Smooth muscle cell of the brain vasculature (primary cell): ENCODE data around the gene CMIP.
A peak's percentile ranks its signal among the peaks of the same experiment; 100 is the strongest.
"Not testable (repeated sequence)": the region's sequence is repeated elsewhere in the genome, so short reads cannot be mapped to it uniquely, and the experiment has no call there.

ENCODE experiments used
- DNase-seq: peaks from one replicate; pipeline ENCODE4 v3.0.0-alpha.2; 2012; ENCODE audit warnings: low read depth, low spot score

CMIP gene

GRCh38 chr16:81716478-81717225 is 272.0 kb downstream of the CMIP start:
- no peak for DNase-seq

- DNase-seq, result no peak
Measured at GRCh38 chr16:81717662-81718189, 273.1 kb downstream of the CMIP start.

- DNase-seq, result no peak
Measured at GRCh38 chr16:81718637-81719036, 274.0 kb downstream of the CMIP start.

GRCh38 chr16:81719993-81720392 is 275.4 kb downstream of the CMIP start:
- no peak for DNase-seq

- DNase-seq, result no peak
Measured at GRCh38 chr16:81720973-81721906, 276.6 kb downstream of the CMIP start.

- DNase-seq, result no peak
Measured at GRCh38 chr16:81723098-81723723, 278.6 kb downstream of the CMIP start.

GRCh38 chr16:81728435-81728834 is 283.8 kb downstream of the CMIP start:
- DNase-seq, result no peak

GRCh38 chr16:81729451-81729850 is 284.8 kb downstream of the CMIP start:
- no peak for DNase-seq

- peak; percentile 65 for DNase-seq
Measured at GRCh38 chr16:81730090-81731051, 285.8 kb downstream of the CMIP start.

- no peak for DNase-seq
Measured at GRCh38 chr16:81731649-81732048, 287.0 kb downstream of the CMIP start.

- no peak for DNase-seq
Measured at GRCh38 chr16:81732699-81733098, 288.1 kb downstream of the CMIP start.

GRCh38 chr16:81733295-81733694 is 288.7 kb downstream of the CMIP start:
- DNase-seq, result no peak

- DNase-seq, result no peak
Measured at GRCh38 chr16:81734632-81735434, 290.2 kb downstream of the CMIP start.

GRCh38 chr16:81737885-81738536 is 293.4 kb downstream of the CMIP start:
- peak; percentile 23 for DNase-seq

GRCh38 chr16:81738783-81739496 is 294.3 kb downstream of the CMIP start:
- no peak for DNase-seq

GRCh38 chr16:81739503-81739902 is 294.9 kb downstream of the CMIP start:
- DNase-seq, result no peak

- no peak for DNase-seq
Measured at GRCh38 chr16:81740169-81740568, 295.6 kb downstream of the CMIP start.

GRCh38 chr16:81741430-81741770 is 296.8 kb downstream of the CMIP start:
- DNase-seq, result not testable (repeated sequence)

GRCh38 chr16:81744385-81744784 is 299.8 kb downstream of the CMIP start:
- no peak for DNase-seq
